Endodermal cell (in vitro differentiated cells): ENCODE measurements around the gene TTC34. TPM values are rescaled to one million over a fixed set of nuclear protein-coding genes. Genes with fewer than 3 reads are reported as not detected.

Experiments used
- DNase-seq: peaks from one replicate; pipeline ENCODE4 v3.0.0-alpha.2; 2017
- H3K27ac ChIP-seq: 2 replicates; pipeline ENCODE4 v1.5.1; 2013; ENCODE audit warnings: mild to moderate bottlenecking, low read depth, low read length, moderate library complexity
- H3K27me3 ChIP-seq: 2 replicates; pipeline ENCODE4 v1.6.1; 2013; ENCODE audit warnings: mild to moderate bottlenecking, low read length, moderate library complexity; ENCODE audit not compliant: insufficient read depth, control insufficient read depth, poor library complexity, severe bottlenecking
- H3K36me3 ChIP-seq: 2 replicates; pipeline ENCODE4 v1.7.0; 2013; ENCODE audit warnings: mild to moderate bottlenecking, low read length, moderate library complexity; ENCODE audit not compliant: control insufficient read depth, insufficient read depth
- H3K4me1 ChIP-seq: one replicate; pipeline ENCODE4 v1.7.0; 2013; ENCODE audit warnings: low read length; ENCODE audit not compliant: control insufficient read depth, insufficient read depth
- H3K4me3 ChIP-seq: 2 replicates; pipeline ENCODE4 v1.5.1; 2013; ENCODE audit warnings: mild to moderate bottlenecking, low read length, moderate library complexity
- H3K9ac ChIP-seq: 2 replicates; pipeline ENCODE4 v1.6.1; 2013; ENCODE audit warnings: mild to moderate bottlenecking, low read length, moderate library complexity; ENCODE audit not compliant: poor library complexity, severe bottlenecking; ENCODE audit errors: extremely low read depth
- H3K9me3 ChIP-seq: 2 replicates; pipeline ENCODE4 v1.6.1; 2013; ENCODE audit warnings: mild to moderate bottlenecking, low read length, moderate library complexity; ENCODE audit not compliant: control insufficient read depth
- H3K27ac Mint-ChIP-seq: 2 replicates; pipeline ENCODE4 v1.8.0; 2020; ENCODE audit warnings: mixed read lengths
- H3K27me3 Mint-ChIP-seq: 2 replicates; pipeline ENCODE4 v1.8.0; 2021; ENCODE audit warnings: mild to moderate bottlenecking, mixed read lengths; ENCODE audit not compliant: insufficient read depth
- H3K36me3 Mint-ChIP-seq: 2 replicates; pipeline ENCODE4 v1.8.0; 2020; ENCODE audit warnings: low read depth, mixed read lengths
- H3K4me1 Mint-ChIP-seq: 2 replicates; pipeline ENCODE4 v1.8.0; 2020; ENCODE audit warnings: mixed read lengths
- H3K4me3 Mint-ChIP-seq: 2 replicates; pipeline ENCODE4 v1.8.0; 2020; ENCODE audit warnings: mild to moderate bottlenecking, moderate library complexity, mixed read lengths
- H3K9me3 Mint-ChIP-seq: 2 replicates; pipeline ENCODE4 v1.8.0; 2020; ENCODE audit warnings: mild to moderate bottlenecking, mixed read lengths
- CTCF ChIP-seq: fragments of 200-600 bp; sonication (generic); conservative IDR thresholded peaks from 2 replicates; pipeline ENCODE4 v1.5.0; 2021; ENCODE audit warnings: antibody characterized with exemption, mild to moderate bottlenecking
- WGBS, 2 experiments: methylation state at CpG; one replicate each; pipeline versions ENCODE4 v1.1.5 to v1.1.7; 2013; ENCODE audit warnings: missing lambda C conversion rate in 2 of 2, mixed read lengths in 1 of 2; ENCODE audit not compliant: insufficient coverage in 1 of 2, insufficient read length in 1 of 2; 5-methylcytosine and 5-hydroxymethylcytosine counted together
- total RNA-seq, 2 donors: library from RNA; stranded (reverse); fragmentation: NEBNext Ultra II Directional in 1 of 2; extraction: Animal tissue kit (Norgen Biotek cat#: 25700) in 1 of 2; gene quantifications; 2 replicates in 1 of 2; 3 replicates in 1 of 2; pipeline ENCODE4 v1.2.1, GENCODE V29; 2021

TTC34 gene
- total RNA-seq, 2 donors from 2014 or later = 2.4 to 3.1 TPM

GRCh38 chr1:2831596-2832212, 30.2 kb upstream of the TTC34 start:
- H3K9me3 Mint-ChIP-seq = peaks cover 95% of the 10 kb centered on the region
- no peak overlapping the region for H3K4me3 Mint-ChIP-seq
- 77 to 78% methylated on average over 9 to 12 of the region's 12 CpGs for WGBS, 2 experiments
- no peaks in the 10 kb centered on the region for H3K4me1 ChIP-seq
- no peaks in the 10 kb centered on the region for H3K27me3 ChIP-seq
- TF ChIP-seq CTCF = no peak
- peaks cover 1% of the 10 kb centered on the region for H3K27me3 Mint-ChIP-seq
- no peaks in the 10 kb centered on the region for H3K36me3 ChIP-seq
- no peaks in the 10 kb centered on the region for H3K4me1 Mint-ChIP-seq
- H3K4me3 ChIP-seq = no peak overlapping the region
- H3K27ac ChIP-seq = no peak overlapping the region
- H3K9me3 ChIP-seq = peaks cover 27% of the 10 kb centered on the region
- H3K9ac ChIP-seq = no peak overlapping the region
- DNase-seq = no peak
- H3K27ac Mint-ChIP-seq = no peak overlapping the region
- peaks cover 1% of the 10 kb centered on the region for H3K36me3 Mint-ChIP-seq

- H3K4me1 ChIP-seq = no peaks in the 10 kb centered on the region
- H3K4me1 Mint-ChIP-seq = no peaks in the 10 kb centered on the region
- H3K9ac ChIP-seq = no peak overlapping the region
- no peak for DNase-seq
- H3K27me3 ChIP-seq = no peaks in the 10 kb centered on the region
- H3K9me3 Mint-ChIP-seq = peaks cover 96% of the 10 kb centered on the region
- H3K4me3 ChIP-seq = no peak overlapping the region
- H3K36me3 ChIP-seq = no peaks in the 10 kb centered on the region
- no peak for TF ChIP-seq CTCF
- H3K36me3 Mint-ChIP-seq = peaks cover 1% of the 10 kb centered on the region
- no peaks in the 10 kb centered on the region for H3K27me3 Mint-ChIP-seq
- H3K4me3 Mint-ChIP-seq = no peak overlapping the region
- H3K27ac ChIP-seq = no peak overlapping the region
- no peak overlapping the region for H3K27ac Mint-ChIP-seq
- 77 to 89% methylated on average over 10 to 20 of the region's 20 CpGs for WGBS, 2 experiments
- H3K9me3 ChIP-seq = peaks cover 30% of the 10 kb centered on the region
Measured at GRCh38 chr1:2830761-2831425, 29.4 kb upstream of the TTC34 start.

GRCh38 chr1:2829846-2830615, 28.5 kb upstream of the TTC34 start:
- H3K4me1 Mint-ChIP-seq = no peaks in the 10 kb centered on the region
- no peak for DNase-seq
- no peaks in the 10 kb centered on the region for H3K27me3 Mint-ChIP-seq
- H3K27ac ChIP-seq = no peak overlapping the region
- H3K4me3 Mint-ChIP-seq = no peak overlapping the region
- H3K9me3 ChIP-seq = peaks cover 30% of the 10 kb centered on the region
- peaks cover 96% of the 10 kb centered on the region for H3K9me3 Mint-ChIP-seq
- no peak for TF ChIP-seq CTCF
- H3K36me3 ChIP-seq = no peaks in the 10 kb centered on the region
- WGBS, 2 experiments = 82 to 83% methylated on average over 14 to 23 of the region's 23 CpGs
- no peak overlapping the region for H3K9ac ChIP-seq
- H3K27ac Mint-ChIP-seq = no peak overlapping the region
- peaks cover 1% of the 10 kb centered on the region for H3K36me3 Mint-ChIP-seq
- H3K27me3 ChIP-seq = no peaks in the 10 kb centered on the region
- no peak overlapping the region for H3K4me3 ChIP-seq
- H3K4me1 ChIP-seq = no peaks in the 10 kb centered on the region
